ENCODE results near the gene GSTA4. TPM values are rescaled to one million over a fixed set of nuclear protein-coding genes. Genes with fewer than 3 reads are reported as not detected.

GSTA4 gene
- total RNA-seq, 6 experiments from 2014 or later = 15.5 to 21.2 (median 19.7) TPM

- DNase-seq = no peak
- H3K27ac Mint-ChIP-seq = 0 out of 2 replicates have a peak overlapping the region, but pooled peaks have one; percentile 32
- no peaks in the 10 kb centered on the region; the same call in 1 of the 2 replicates for H3K27me3 Mint-ChIP-seq (ENCODE audit: insufficient read depth)
- peaks cover 48% of the 10 kb centered on the region for H3K4me1 Mint-ChIP-seq (ENCODE audit: low read depth)
- no peaks in the 10 kb centered on the region for H3K9me3 Mint-ChIP-seq
- peaks cover 55% of the 10 kb centered on the region for H3K36me3 Mint-ChIP-seq (ENCODE audit: low read depth)
- TF ChIP-seq CTCF (IDR thresholded peaks at IDR 0.05) = no peak
- H3K4me3 Mint-ChIP-seq = no peak overlapping the region
Measured at GRCh38 chr6:53032849-53033248, 37.8 kb upstream of the GSTA4 start.

GRCh38 chr6:53031281-53031680 lies 36.2 kb upstream of the GSTA4 start:
- H3K27ac Mint-ChIP-seq = no peak overlapping the region
- no peaks in the 10 kb centered on the region; the same call in 1 of the 2 replicates for H3K27me3 Mint-ChIP-seq (ENCODE audit: insufficient read depth)
- DNase-seq = no peak
- H3K9me3 Mint-ChIP-seq = no peaks in the 10 kb centered on the region
- TF ChIP-seq CTCF (IDR thresholded peaks at IDR 0.05) = no peak
- no peak overlapping the region for H3K4me3 Mint-ChIP-seq
- H3K4me1 Mint-ChIP-seq (ENCODE audit: low read depth) = peaks cover 45% of the 10 kb centered on the region
- peaks cover 48% of the 10 kb centered on the region for H3K36me3 Mint-ChIP-seq (ENCODE audit: low read depth)

- Mint-ChIP-seq H3K27me3 (ENCODE audit: insufficient read depth) (no peaks in the 10 kb centered on the region), H3K9me3 (no peaks in the 10 kb centered on the region), H3K27ac (no peak overlapping the region), H3K4me3 (no peak overlapping the region), H3K36me3 (ENCODE audit: low read depth) (peaks cover 39% of the 10 kb centered on the region), H3K4me1 (ENCODE audit: low read depth) (peaks cover 30% of the 10 kb centered on the region)
- no peak for TF ChIP-seq CTCF (IDR thresholded peaks at IDR 0.05)
- DNase-seq = no peak
Measured at GRCh38 chr6:53029761-53030160, 34.7 kb upstream of the GSTA4 start.

GRCh38 chr6:53029257-53029656 lies 34.2 kb upstream of the GSTA4 start:
- Mint-ChIP-seq H3K36me3 (ENCODE audit: low read depth) (peaks cover 38% of the 10 kb centered on the region), H3K27ac (no peak overlapping the region), H3K9me3 (no peaks in the 10 kb centered on the region), H3K4me3 (no peak overlapping the region), H3K27me3 (ENCODE audit: insufficient read depth) (peaks cover 1% of the 10 kb centered on the region; the same call in 1 of the 2 replicates), H3K4me1 (ENCODE audit: low read depth) (peaks cover 25% of the 10 kb centered on the region)
- no peak for DNase-seq
- no peak for TF ChIP-seq CTCF (IDR thresholded peaks at IDR 0.05)

- Mint-ChIP-seq H3K4me1 (ENCODE audit: low read depth) (peaks cover 17% of the 10 kb centered on the region), H3K9me3 (no peaks in the 10 kb centered on the region), H3K4me3 (no peak overlapping the region), H3K27me3 (ENCODE audit: insufficient read depth) (peaks cover 1% of the 10 kb centered on the region; the same call in 1 of the 2 replicates), H3K27ac (no peak overlapping the region), H3K36me3 (ENCODE audit: low read depth) (peaks cover 36% of the 10 kb centered on the region)
- TF ChIP-seq CTCF (IDR thresholded peaks at IDR 0.05) = no peak
- no peak for DNase-seq
Measured at GRCh38 chr6:53028467-53028866, 33.4 kb upstream of the GSTA4 start.

All from HFFc6 (cell line).